Mesodermal cell (in vitro differentiated cells): ENCODE results near the gene ZNF853.

Experiments
- H3K27ac ChIP-seq: 2 replicates; pipeline ENCODE4 v1.7.0; 2013; ENCODE audit warnings: mild to moderate bottlenecking, low read depth, low read length, moderate library complexity; ENCODE audit not compliant: severe bottlenecking
- H3K36me3 ChIP-seq: 2 replicates; pipeline ENCODE4 v1.7.1; 2013; ENCODE audit warnings: mild to moderate bottlenecking, low read length, moderate library complexity; ENCODE audit not compliant: control insufficient read depth, insufficient read depth
- H3K4me1 ChIP-seq: one replicate; pipeline ENCODE4 v1.7.1; 2013; ENCODE audit warnings: mild to moderate bottlenecking, low read length; ENCODE audit not compliant: insufficient read depth, control insufficient read depth, poor library complexity, severe bottlenecking
- H3K4me3 ChIP-seq: 2 replicates; pipeline ENCODE4 v1.7.0; 2013; ENCODE audit warnings: low read length, control low read depth, mild to moderate bottlenecking; ENCODE audit not compliant: insufficient read depth, poor library complexity, severe bottlenecking; ENCODE audit errors: extremely low read depth
- H3K9me3 ChIP-seq: 2 replicates; pipeline ENCODE4 v1.7.1; 2013; ENCODE audit warnings: mild to moderate bottlenecking, low read length, moderate library complexity; ENCODE audit not compliant: control insufficient read depth
- WGBS, 2 experiments: methylation state at CpG; one replicate each; pipeline ENCODE4 v1.1.5; 2013; ENCODE audit warnings: missing lambda C conversion rate in 2 of 2; ENCODE audit not compliant: insufficient coverage in 2 of 2; 5-methylcytosine and 5-hydroxymethylcytosine counted together

The ZNF853 gene

DNA sequence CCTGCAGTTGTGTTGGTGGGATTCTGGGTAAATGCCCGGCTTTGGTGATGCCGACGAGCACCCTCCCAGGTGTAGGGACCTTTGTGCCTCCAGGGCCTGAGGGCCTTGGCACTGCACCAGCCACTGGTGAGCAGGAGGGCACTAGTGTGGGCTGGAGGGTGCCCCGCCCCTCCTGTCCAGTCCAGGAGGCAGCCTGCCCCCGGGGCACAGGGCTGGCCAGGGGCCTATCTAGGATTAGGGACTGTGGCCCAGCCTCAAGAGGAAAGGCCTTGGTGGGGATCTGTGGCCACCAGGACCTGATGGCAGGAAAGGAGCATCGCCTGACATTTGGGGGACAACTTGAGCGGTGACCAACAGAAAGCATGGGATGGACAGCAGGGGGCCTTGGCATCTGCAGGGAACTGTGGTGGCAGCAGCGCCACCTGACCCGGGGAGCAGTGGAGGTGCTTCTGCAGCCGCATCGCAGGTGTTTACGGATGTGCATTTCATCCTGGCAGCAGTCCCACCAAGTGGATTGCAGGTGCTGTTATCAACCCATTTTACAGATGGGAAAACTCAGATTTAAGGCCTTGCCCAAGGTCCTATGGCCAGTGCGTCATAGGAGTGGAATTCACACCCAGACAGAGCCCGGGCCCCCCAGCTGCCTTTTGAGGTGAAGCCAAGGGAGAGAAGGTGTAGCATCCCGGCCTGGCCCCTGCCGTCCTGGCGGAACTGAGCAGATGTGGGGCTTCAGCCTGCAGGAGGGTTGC, 32.8 kb downstream of the ZNF853 start:
- no peak overlapping the region for H3K4me3 ChIP-seq
- 95 to 99% methylated on average over 16 to 17 of the region's 17 CpGs for WGBS, 2 experiments
- no peaks in the 10 kb centered on the region for H3K4me1 ChIP-seq
- peaks cover 94% of the 10 kb centered on the region for H3K36me3 ChIP-seq
- H3K27ac ChIP-seq, result no peak overlapping the region
- H3K9me3 ChIP-seq, result no peaks in the 10 kb centered on the region

DNA sequence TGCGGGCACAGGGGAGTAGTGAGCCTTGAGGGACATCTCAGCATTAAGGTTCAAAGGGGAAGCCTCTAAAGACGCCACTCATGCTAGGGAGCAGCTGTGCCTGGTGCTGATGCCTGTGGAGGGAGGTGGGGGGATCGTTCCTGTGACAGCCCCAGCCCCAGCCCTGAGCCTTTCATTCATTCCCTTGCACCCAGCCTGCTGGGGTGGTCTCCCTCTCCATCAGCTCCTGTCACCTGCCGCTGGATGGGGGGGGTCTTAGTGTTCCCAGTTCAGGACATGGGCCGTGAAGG, 33.4 kb downstream of the ZNF853 start:
- peaks cover 89% of the 10 kb centered on the region for H3K36me3 ChIP-seq
- no peaks in the 10 kb centered on the region for H3K4me1 ChIP-seq
- no peak overlapping the region for H3K27ac ChIP-seq
- 100% methylated on average over 2 of the region's 5 CpGs for WGBS, 2 experiments
- H3K4me3 ChIP-seq, result no peak overlapping the region
- H3K9me3 ChIP-seq, result no peaks in the 10 kb centered on the region

GRCh38 chr7:6649241-6649961, 34.0 kb downstream of the ZNF853 start:
- peaks cover 87% of the 10 kb centered on the region for H3K36me3 ChIP-seq
- H3K27ac ChIP-seq, result no peak overlapping the region
- H3K4me3 ChIP-seq, result no peak overlapping the region
- no peaks in the 10 kb centered on the region for H3K4me1 ChIP-seq
- no peaks in the 10 kb centered on the region for H3K9me3 ChIP-seq
- WGBS, 2 experiments, result 94 to 95% methylated on average over 10 to 11 of the region's 13 CpGs

DNA sequence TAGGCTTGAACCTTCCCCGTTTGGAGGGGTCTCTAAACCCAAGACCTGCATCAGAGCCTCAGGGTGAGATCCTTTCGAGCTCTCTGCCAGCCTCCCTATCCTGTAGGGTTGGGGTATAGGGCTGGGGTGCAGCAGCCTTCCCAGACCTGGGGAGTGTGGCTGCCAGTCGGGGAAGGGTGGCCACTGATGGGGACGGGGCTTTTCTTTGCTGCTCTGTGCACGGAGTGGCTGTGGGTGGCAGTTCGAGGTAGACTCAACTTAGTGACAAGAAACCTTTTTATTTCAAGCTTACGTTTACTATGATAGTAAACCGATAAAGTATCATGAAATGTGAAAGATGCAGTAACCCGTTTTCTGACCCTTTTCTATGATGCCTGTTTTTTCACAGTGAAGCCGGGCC, 34.7 kb downstream of the ZNF853 start:
- Histone ChIP-seq H3K27ac (no peak overlapping the region), H3K9me3 (no peaks in the 10 kb centered on the region), H3K4me3 (no peak overlapping the region), H3K36me3 (peaks cover 87% of the 10 kb centered on the region), H3K4me1 (no peaks in the 10 kb centered on the region)
- WGBS, 2 experiments, result 95 to 96% methylated on average over 9 to 10 of the region's 10 CpGs

DNA sequence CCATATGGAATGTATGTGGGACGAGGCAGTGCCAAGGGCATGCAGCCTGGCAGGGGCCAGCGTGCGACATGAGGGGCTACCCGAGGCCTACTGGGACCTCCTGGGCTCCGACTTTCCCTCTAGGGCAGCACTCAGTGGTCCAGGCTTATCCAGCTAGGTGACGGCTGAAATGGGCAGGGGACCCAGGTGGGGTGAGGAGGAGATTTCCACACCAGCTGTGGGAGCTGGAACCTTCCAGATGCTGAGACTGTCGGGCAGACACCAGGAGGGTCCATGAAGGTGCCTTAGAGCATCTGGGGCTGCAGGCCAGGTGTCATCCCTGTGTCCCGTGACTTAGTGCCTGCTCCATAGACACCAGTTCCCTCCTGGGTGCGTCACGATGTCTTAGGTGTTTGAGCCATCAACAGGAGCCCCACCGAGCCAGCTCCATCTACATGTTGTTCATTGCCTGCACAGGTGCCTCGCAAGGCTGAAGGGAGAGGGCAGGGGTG, 35.2 kb downstream of the ZNF853 start:
- no peak overlapping the region for H3K27ac ChIP-seq
- H3K4me3 ChIP-seq, result no peak overlapping the region
- no peaks in the 10 kb centered on the region for H3K9me3 ChIP-seq
- peaks cover 88% of the 10 kb centered on the region for H3K36me3 ChIP-seq
- H3K4me1 ChIP-seq, result no peaks in the 10 kb centered on the region
- 97 to 98% methylated on average over 11 to 12 of the region's 12 CpGs for WGBS, 2 experiments

DNA sequence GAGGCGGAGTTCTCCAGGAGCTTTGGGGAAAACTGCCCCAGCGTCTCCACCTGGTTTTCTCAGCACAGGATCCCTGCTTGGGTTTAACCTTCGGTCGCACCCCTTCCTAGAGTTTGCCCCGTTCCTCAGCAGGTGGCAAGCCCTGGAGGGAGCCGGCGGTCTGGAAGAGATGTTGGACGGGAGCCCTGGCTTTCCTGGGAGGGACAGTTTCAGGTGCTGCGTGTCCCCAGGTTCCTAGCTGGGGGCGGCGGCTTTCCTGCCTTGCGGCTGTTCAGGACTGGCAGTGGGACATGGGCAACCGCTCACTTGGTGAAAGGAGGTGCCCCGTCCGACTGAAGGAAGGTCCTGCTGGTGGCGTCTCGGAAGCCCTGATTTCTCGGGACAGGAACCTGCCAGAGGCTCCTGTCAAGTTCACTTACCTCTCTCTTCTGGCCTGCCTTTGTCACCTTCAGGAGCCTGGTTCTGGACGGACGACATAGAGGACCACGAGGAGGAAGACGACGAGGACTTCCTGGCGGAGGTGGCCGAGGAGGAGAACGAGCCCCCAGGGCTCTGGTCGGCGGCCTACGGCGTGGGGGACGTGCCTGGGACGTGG, 36.5 kb downstream of the ZNF853 start:
- Histone ChIP-seq H3K9me3 (no peaks in the 10 kb centered on the region), H3K4me1 (no peaks in the 10 kb centered on the region), H3K36me3 (peaks cover 81% of the 10 kb centered on the region), H3K4me3 (no peak overlapping the region), H3K27ac (no peak overlapping the region)
- 95 to 96% methylated on average over 29 to 31 of the region's 32 CpGs for WGBS, 2 experiments

- Histone ChIP-seq H3K4me1 (no peaks in the 10 kb centered on the region), H3K9me3 (no peaks in the 10 kb centered on the region), H3K27ac (no peak overlapping the region), H3K4me3 (no peak overlapping the region), H3K36me3 (peaks cover 75% of the 10 kb centered on the region)
- 97 to 98% methylated on average over 63 to 75 of the region's 75 CpGs for WGBS, 2 experiments
These were observed 37.1 kb downstream of the ZNF853 start for GRCh38 chr7:6652446-6653011.

- no peaks in the 10 kb centered on the region for H3K9me3 ChIP-seq
- peaks cover 67% of the 10 kb centered on the region for H3K36me3 ChIP-seq
- WGBS, 2 experiments, result 97 to 98% methylated on average over 110 to 143 of the region's 146 CpGs
- H3K4me3 ChIP-seq, result no peak overlapping the region
- H3K4me1 ChIP-seq, result no peaks in the 10 kb centered on the region
- H3K27ac ChIP-seq, result no peak overlapping the region
These were observed 37.9 kb downstream of the ZNF853 start for GRCh38 chr7:6653071-6654003.

GRCh38 chr7:6654113-6654841, 38.9 kb downstream of the ZNF853 start:
- WGBS, 2 experiments, result 98% methylated on average over 84 to 94 of the region's 94 CpGs
- Histone ChIP-seq H3K27ac (no peak overlapping the region), H3K9me3 (no peaks in the 10 kb centered on the region), H3K4me1 (no peaks in the 10 kb centered on the region), H3K36me3 (peaks cover 58% of the 10 kb centered on the region), H3K4me3 (no peak overlapping the region)
